Tibial nerve (tissue), 3 donors: ENCODE measurements around the gene CHD8.

Source experiments
- CTCF ChIP-seq, 5 experiments: fragments of 200-600 bp in 3 of 5; fragments of 450-650 bp in 2 of 5; sonication (generic) in 3 of 5; IDR thresholded peaks; one replicate each; pipeline ENCODE4 v1.5.1; 2016 to 2019; ENCODE audit warnings: antibody characterized with exemption in 5 of 5, mild to moderate bottlenecking in 3 of 5, moderate library complexity in 2 of 5
- POLR2A ChIP-seq, 2 donors: fragments of 450-650 bp; IDR thresholded peaks; one replicate each; pipeline ENCODE4 v1.6.1; 2017; ENCODE audit warnings: antibody characterized with exemption in 2 of 2, mild to moderate bottlenecking in 2 of 2, moderate library complexity in 2 of 2

- TF ChIP-seq CTCF (IDR thresholded peaks at IDR 0.05), result no peak
- no peak for TF ChIP-seq POLR2A (IDR thresholded peaks at IDR 0.05)
These were observed 57.0 kb downstream of the CHD8 start for GRCh38 chr14:21398901-21399300.
